ENCODE data around the gene PAX8. TPM values are rescaled to one million over a fixed set of nuclear protein-coding genes. Genes with fewer than 3 reads are reported as not detected.
A peak's percentile ranks its signal among the peaks of the same experiment; 100 is the strongest.
"Not testable (repeated sequence)": the region's sequence is repeated elsewhere in the genome, so short reads cannot be mapped to it uniquely, and the experiment has no call there.

PAX8 gene
- polyA plus RNA-seq = 0.85 TPM

GRCh38 chr2:113278742-113279139 lies at the start of gene PAX8:
Gene PAX8 (minus strand): TSS chr2:113278921. CDS start chr2:113278394, 527 bp downstream.
- Mint-ChIP-seq H3K36me3 (no peaks in the 10 kb centered on the region), H3K27ac (no peak within 1 kb of the TSS), H3K27me3 (peaks cover 26% of the 10 kb centered on the region), H3K4me1 (peaks cover 3 to 5% (median 5%) of the 10 kb centered on the region in 3 donors), H3K4me3 (no peak within 1 kb of the TSS), H3K9me3 (no peaks in the 10 kb centered on the region)

GRCh38 chr2:113328043-113328442 lies 49.3 kb upstream of the PAX8 start:
- peaks cover 0 to 9% (median 2%) of the 10 kb centered on the region in 3 donors for H3K4me1 Mint-ChIP-seq
- no peaks in the 10 kb centered on the region for H3K9me3 Mint-ChIP-seq
- H3K27me3 Mint-ChIP-seq = peaks cover 16% of the 10 kb centered on the region
- H3K36me3 Mint-ChIP-seq = peaks cover 2% of the 10 kb centered on the region
- H3K27ac Mint-ChIP-seq = no peak overlapping the region
- H3K4me3 Mint-ChIP-seq = no peak overlapping the region

GRCh38 chr2:113325161-113325731 lies 46.5 kb upstream of the PAX8 start:
- Mint-ChIP-seq H3K27me3 (peaks cover 17% of the 10 kb centered on the region), H3K4me3 (peak overlapping the region in 3 of 4 donors; percentile 62 to 71 (median 70)), H3K27ac (peak overlapping the region in 1 of 3 donors; percentile 39)
- not testable (repeated sequence) for H3K4me1 Mint-ChIP-seq, H3K36me3 Mint-ChIP-seq, H3K9me3 Mint-ChIP-seq

- Mint-ChIP-seq H3K27me3 (peaks cover 17% of the 10 kb centered on the region), H3K9me3 (no peaks in the 10 kb centered on the region), H3K4me1 (peaks cover 0 to 9% (median 2%) of the 10 kb centered on the region in 3 donors), H3K4me3 (peak overlapping the region in 3 of 4 donors; percentile 59 to 87 (median 76)), H3K27ac (no peak overlapping the region), H3K36me3 (no peaks in the 10 kb centered on the region)
Observed at GRCh38 chr2:113324684-113325160, 46.0 kb upstream of the PAX8 start.

- H3K27me3 Mint-ChIP-seq = peaks cover 17% of the 10 kb centered on the region
- H3K27ac Mint-ChIP-seq, H3K4me3 Mint-ChIP-seq, H3K4me1 Mint-ChIP-seq, H3K9me3 Mint-ChIP-seq, H3K36me3 Mint-ChIP-seq: not testable (repeated sequence)
Observed at GRCh38 chr2:113323129-113323528, 44.4 kb upstream of the PAX8 start.

GRCh38 chr2:113320106-113320505 lies 41.4 kb upstream of the PAX8 start:
- not testable (repeated sequence) for H3K36me3 Mint-ChIP-seq, H3K27ac Mint-ChIP-seq, H3K4me1 Mint-ChIP-seq, H3K4me3 Mint-ChIP-seq, H3K9me3 Mint-ChIP-seq
- H3K27me3 Mint-ChIP-seq = peaks cover 14% of the 10 kb centered on the region

GRCh38 chr2:113318941-113319340 lies 40.2 kb upstream of the PAX8 start:
- peaks cover 12% of the 10 kb centered on the region for H3K27me3 Mint-ChIP-seq
- H3K4me3 Mint-ChIP-seq, H3K36me3 Mint-ChIP-seq, H3K9me3 Mint-ChIP-seq, H3K4me1 Mint-ChIP-seq, H3K27ac Mint-ChIP-seq: not testable (repeated sequence)

GRCh38 chr2:113316085-113316484 lies 37.4 kb upstream of the PAX8 start:
- Mint-ChIP-seq H3K9me3 (no peaks in the 10 kb centered on the region), H3K4me1 (peaks cover 0 to 8% (median under 1%) of the 10 kb centered on the region in 3 donors), H3K27me3 (peaks cover 9% of the 10 kb centered on the region), H3K4me3 (no peak overlapping the region), H3K36me3 (no peaks in the 10 kb centered on the region), H3K27ac (no peak overlapping the region)

GRCh38 chr2:113314663-113315062 lies 35.9 kb upstream of the PAX8 start:
- H3K36me3 Mint-ChIP-seq, H3K4me3 Mint-ChIP-seq, H3K27me3 Mint-ChIP-seq, H3K27ac Mint-ChIP-seq, H3K9me3 Mint-ChIP-seq: not testable (repeated sequence)
- H3K4me1 Mint-ChIP-seq = peaks cover 0 to 12% (median 6%) of the 10 kb centered on the region in 3 donors

GRCh38 chr2:113314176-113314575 lies 35.5 kb upstream of the PAX8 start:
- not testable (repeated sequence) for H3K27me3 Mint-ChIP-seq, H3K36me3 Mint-ChIP-seq, H3K27ac Mint-ChIP-seq, H3K4me3 Mint-ChIP-seq, H3K9me3 Mint-ChIP-seq
- peaks cover 0 to 12% (median 6%) of the 10 kb centered on the region in 3 donors for H3K4me1 Mint-ChIP-seq

- not testable (repeated sequence) for H3K9me3 Mint-ChIP-seq, H3K4me1 Mint-ChIP-seq, H3K4me3 Mint-ChIP-seq, H3K36me3 Mint-ChIP-seq, H3K27ac Mint-ChIP-seq
- H3K27me3 Mint-ChIP-seq = peaks cover 15% of the 10 kb centered on the region
Observed at GRCh38 chr2:113311781-113312180, 33.1 kb upstream of the PAX8 start.

GRCh38 chr2:113311191-113311590 lies 32.5 kb upstream of the PAX8 start:
- not testable (repeated sequence) for H3K27ac Mint-ChIP-seq, H3K4me3 Mint-ChIP-seq, H3K36me3 Mint-ChIP-seq, H3K9me3 Mint-ChIP-seq, H3K4me1 Mint-ChIP-seq
- H3K27me3 Mint-ChIP-seq = peaks cover 13% of the 10 kb centered on the region

- Mint-ChIP-seq H3K4me1 (peaks cover 0 to 7% (median 6%) of the 10 kb centered on the region in 3 donors), H3K4me3 (no peak overlapping the region), H3K27me3 (peaks cover 12% of the 10 kb centered on the region), H3K36me3 (no peaks in the 10 kb centered on the region), H3K27ac (peak overlapping the region in 1 of 3 donors; percentile 5), H3K9me3 (no peaks in the 10 kb centered on the region)
Observed at GRCh38 chr2:113309655-113310387, 31.1 kb upstream of the PAX8 start.

- not testable (repeated sequence) for H3K4me1 Mint-ChIP-seq, H3K4me3 Mint-ChIP-seq, H3K27ac Mint-ChIP-seq, H3K9me3 Mint-ChIP-seq, H3K36me3 Mint-ChIP-seq
- peaks cover 11% of the 10 kb centered on the region for H3K27me3 Mint-ChIP-seq
Observed at GRCh38 chr2:113308784-113309183, 30.1 kb upstream of the PAX8 start.

GRCh38 chr2:113306207-113306606 lies 27.5 kb upstream of the PAX8 start:
- H3K9me3 Mint-ChIP-seq, H3K4me1 Mint-ChIP-seq, H3K27ac Mint-ChIP-seq, H3K27me3 Mint-ChIP-seq, H3K36me3 Mint-ChIP-seq, H3K4me3 Mint-ChIP-seq: not testable (repeated sequence)

- H3K9me3 Mint-ChIP-seq, H3K27me3 Mint-ChIP-seq, H3K27ac Mint-ChIP-seq, H3K36me3 Mint-ChIP-seq, H3K4me1 Mint-ChIP-seq, H3K4me3 Mint-ChIP-seq: not testable (repeated sequence)
Observed at GRCh38 chr2:113305749-113306148, 27.0 kb upstream of the PAX8 start.

Data from IgD-negative memory B cell (primary cell).